ENCODE data around the gene ZNF483. TPM values are rescaled to one million over a fixed set of nuclear protein-coding genes. Genes with fewer than 3 reads are reported as not detected.

Gene ZNF483
- total and polyA plus RNA-seq, 9 of the 15 experiments (the other 6 are each of a cell fraction or from before 2014, with no cell fraction given), result 0.04 to 1.0 (median 0.38) TPM

GRCh38 chr9:111514967-111515366, 10.0 kb upstream of the ZNF483 start:
- Histone ChIP-seq H3K36me3 (ENCODE audit: control insufficient read depth, insufficient read depth, low read length) (no peaks in the 10 kb centered on the region), H3K79me2 (ENCODE audit: control insufficient read depth, insufficient read depth, low read length) (no peaks in the 10 kb centered on the region), H3K4me1 (replicated peaks in 1 of 2; ENCODE audit: control insufficient read depth in 2 of 2, insufficient read depth in 2 of 2, low read length in 2 of 2) (no peaks in the 10 kb centered on the region), H4K20me1 (replicated peaks; ENCODE audit: control insufficient read depth, insufficient read depth, low read length) (no peaks in the 10 kb centered on the region), H3K4me2 (ENCODE audit: insufficient read depth, low read length) (no peak overlapping the region), H3K27me3 (ENCODE audit: control insufficient read depth in 2 of 2, insufficient read depth in 2 of 2, low read length in 2 of 2) (peaks cover 0 to 10% of the 10 kb centered on the region in 2 experiments; a peak in 1 of 5 replicates), H3K9ac (ENCODE audit: insufficient read depth in 1 of 2, low read depth in 2 of 2, low read length in 2 of 2) (no peak overlapping the region), H2AFZ (ENCODE audit: low read depth, low read length) (no peak overlapping the region), H3K9me3 (replicated peaks; ENCODE audit: control insufficient read depth, insufficient read depth, low read depth, low read length) (no peaks in the 10 kb centered on the region), H3K27ac (ENCODE audit: extremely low read depth, low read depth, low read length) (no peak overlapping the region), H3K9me1 (ENCODE audit: control insufficient read depth, insufficient read depth, low read length) (no peaks in the 10 kb centered on the region), H3K4me3 (no peak overlapping the region)
- ChIA-PET POLR2A (interaction anchor here (0.9 to 2.4 kb wide), 2 partner anchors 11 to 255 kb away, joined by 3 to 6 read pairs; no protein-coding TSS in a partner anchor), CTCF (ENCODE audit: low intra/inter-chr PET ratio) (no interaction called here)
- ATAC-seq, result no peak
- FAIRE-seq, result no peak
- no TSS peak for BruUV-seq (replicated peaks)
- intact Hi-C loops (cut with micrococcal nuclease) (no loop called here), in situ Hi-C loops (cut with MboI) (no loop called here)
- DNase-seq (ENCODE audit: extremely low read depth in 1 of 4, low spot score in 3 of 4), result no peak
- no peak for TF ChIP-seq SAFB (IDR thresholded peaks at IDR 0.05; ENCODE audit: borderline replicate concordance, low read depth, low read length)
- TF ChIP-seq TSHZ1 (CRISPR knock-in tag; IDR thresholded peaks at IDR 0.05), result no peak
- no peak for TF ChIP-seq PRMT5 (CRISPR knock-in tag; IDR thresholded peaks at IDR 0.05)
- no peak for TF ChIP-seq SP1 (CRISPR knock-in tag; IDR thresholded peaks at IDR 0.05)
- no peak for TF ChIP-seq KLF6 (CRISPR knock-in tag; IDR thresholded peaks at IDR 0.05; ENCODE audit: borderline replicate concordance)
- TF ChIP-seq NFE2L1 (tag; IDR thresholded peaks at IDR 0.05; ENCODE audit: borderline replicate concordance, low read depth), result no peak

Data from K562 (cell line).